C4-2B (cell line): ENCODE data around the gene HSBP1L1.

Source experiments
- ZFX ChIP-seq: fragments of 450-650 bp; IDR thresholded peaks from 2 replicates; pipeline ENCODE4 v1.6.1; 2017
- TF ChIP-seq, protein P1 (sequence below): fragments of 450-650 bp; conservative IDR thresholded peaks from 2 replicates; pipeline ENCODE4 v1.5.1; 2017; ENCODE audit warnings: mild to moderate bottlenecking

- TF ChIP-seq, protein P1, sequence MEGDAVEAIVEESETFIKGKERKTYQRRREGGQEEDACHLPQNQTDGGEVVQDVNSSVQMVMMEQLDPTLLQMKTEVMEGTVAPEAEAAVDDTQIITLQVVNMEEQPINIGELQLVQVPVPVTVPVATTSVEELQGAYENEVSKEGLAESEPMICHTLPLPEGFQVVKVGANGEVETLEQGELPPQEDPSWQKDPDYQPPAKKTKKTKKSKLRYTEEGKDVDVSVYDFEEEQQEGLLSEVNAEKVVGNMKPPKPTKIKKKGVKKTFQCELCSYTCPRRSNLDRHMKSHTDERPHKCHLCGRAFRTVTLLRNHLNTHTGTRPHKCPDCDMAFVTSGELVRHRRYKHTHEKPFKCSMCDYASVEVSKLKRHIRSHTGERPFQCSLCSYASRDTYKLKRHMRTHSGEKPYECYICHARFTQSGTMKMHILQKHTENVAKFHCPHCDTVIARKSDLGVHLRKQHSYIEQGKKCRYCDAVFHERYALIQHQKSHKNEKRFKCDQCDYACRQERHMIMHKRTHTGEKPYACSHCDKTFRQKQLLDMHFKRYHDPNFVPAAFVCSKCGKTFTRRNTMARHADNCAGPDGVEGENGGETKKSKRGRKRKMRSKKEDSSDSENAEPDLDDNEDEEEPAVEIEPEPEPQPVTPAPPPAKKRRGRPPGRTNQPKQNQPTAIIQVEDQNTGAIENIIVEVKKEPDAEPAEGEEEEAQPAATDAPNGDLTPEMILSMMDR, result no peak
- no peak for TF ChIP-seq ZFX
Measured at GRCh38 chr18:80004600-80005342, 40.3 kb downstream of the HSBP1L1 start.
